Immature natural killer cell (primary cell): ENCODE results near the gene C2orf66. TPM values are rescaled to one million over a fixed set of nuclear protein-coding genes. Genes with fewer than 3 reads are reported as not detected.

Experiments
- DNase-seq, 3 donors: peaks; one replicate each; pipeline ENCODE4 v3.0.0; 2022; ENCODE audit warnings: mixed read lengths in 1 of 3
- H3K27ac Mint-ChIP-seq, 6 donors: one replicate each; pipeline ENCODE4 v1.8.0; 2020; ENCODE audit warnings: mixed read lengths in 6 of 6, mild to moderate bottlenecking in 5 of 6, inconsistent platforms in 4 of 6, moderate library complexity in 3 of 6
- H3K27me3 Mint-ChIP-seq, 3 donors: one replicate each; pipeline ENCODE4 v1.8.0; 2020 to 2021; ENCODE audit warnings: low read depth in 3 of 3, mild to moderate bottlenecking in 3 of 3, mixed read lengths in 3 of 3, moderate library complexity in 3 of 3, inconsistent platforms in 1 of 3
- H3K36me3 Mint-ChIP-seq, 3 donors: one replicate each; pipeline ENCODE4 v1.8.0; 2020; ENCODE audit warnings: mixed read lengths in 3 of 3, inconsistent platforms in 2 of 3, mild to moderate bottlenecking in 2 of 3
- H3K4me1 Mint-ChIP-seq, 2 donors: one replicate each; pipeline ENCODE4 v1.8.0; 2020; ENCODE audit warnings: inconsistent platforms in 2 of 2, mild to moderate bottlenecking in 2 of 2, mixed read lengths in 2 of 2, moderate library complexity in 1 of 2
- H3K4me3 Mint-ChIP-seq, 5 donors: one replicate each; pipeline ENCODE4 v1.8.0; 2020; ENCODE audit warnings: mild to moderate bottlenecking in 5 of 5, mixed read lengths in 5 of 5, inconsistent platforms in 3 of 5, moderate library complexity in 3 of 5
- H3K9me3 Mint-ChIP-seq, 6 donors: one replicate each; pipeline ENCODE4 v1.8.0; 2020; ENCODE audit warnings: mild to moderate bottlenecking in 6 of 6, mixed read lengths in 6 of 6, inconsistent platforms in 4 of 6, moderate library complexity in 3 of 6
- polyA plus RNA-seq, 3 donors: library from polyadenylated mRNA; unstranded; fragments of 300-500 nt; fragmentation: Illumina TruSeq; gene quantifications; one replicate each; pipeline ENCODE4 v1.2.3, GENCODE V29; 2021

Gene C2orf66
- polyA plus RNA-seq = under 1 TPM in 1 of 3 donors, not detected in 2; 0.16 TPM

DNA sequence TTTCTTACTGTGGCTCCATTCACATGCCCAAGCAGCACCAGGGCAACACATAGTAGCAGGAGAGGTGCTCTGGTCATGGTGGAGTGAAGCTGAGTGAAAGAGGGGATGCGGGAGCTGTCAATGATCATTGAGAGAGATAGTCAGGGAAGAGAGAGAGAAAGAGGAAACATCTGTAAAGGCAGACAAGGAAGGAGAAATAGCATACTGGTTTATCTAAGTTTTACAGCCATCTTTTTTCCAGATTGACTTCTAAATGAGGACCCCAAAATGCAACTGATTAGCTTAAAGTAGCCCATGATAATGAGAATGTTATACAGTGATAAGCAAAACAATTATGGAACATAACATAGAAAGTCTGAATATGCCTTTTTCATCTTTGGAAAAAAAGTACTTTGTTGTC is at the start of gene C2orf66:
Gene C2orf66, minus strand, starts transcription at position 96 of the 400 bp plus-strand sequence. Its CDS starts 19 bp downstream, at position 77.
- Mint-ChIP-seq H3K9me3 (no peaks in the 10 kb centered on the region), H3K27ac (no peak within 1 kb of the TSS), H3K4me1 (no peaks in the 10 kb centered on the region), H3K27me3 (peaks cover 6 to 23% (median 20%) of the 10 kb centered on the region in 3 donors), H3K36me3 (no peaks in the 10 kb centered on the region), H3K4me3 (no peak within 1 kb of the TSS)
- DNase-seq = no peak

DNA sequence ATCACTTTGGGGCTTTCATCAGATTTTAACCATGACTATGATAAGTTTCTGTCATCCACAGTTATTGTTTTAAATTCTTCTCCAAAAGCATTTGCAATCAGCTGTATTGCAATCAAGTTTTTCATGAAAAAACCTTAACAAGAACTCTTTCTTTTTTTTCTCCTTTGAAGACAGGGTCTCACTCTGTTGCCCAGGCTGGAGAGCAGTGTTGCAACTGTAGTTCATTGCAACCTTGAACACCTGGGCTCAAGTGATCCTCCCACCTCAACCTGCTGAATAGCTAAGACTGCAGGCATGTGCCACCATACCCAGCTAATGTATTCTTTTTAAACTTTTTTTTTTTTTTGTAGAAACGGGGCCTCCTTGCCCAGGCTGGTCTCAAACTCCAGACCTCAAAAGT is 45.5 kb upstream of the C2orf66 start:
- peaks cover 7 to 14% (median 12%) of the 10 kb centered on the region in 6 donors for H3K9me3 Mint-ChIP-seq
- no peak overlapping the region for H3K4me3 Mint-ChIP-seq
- no peak for DNase-seq
- no peaks in the 10 kb centered on the region for H3K4me1 Mint-ChIP-seq
- H3K27ac Mint-ChIP-seq = no peak overlapping the region
- peaks cover 0 to 2% (median 2%) of the 10 kb centered on the region in 3 donors for H3K27me3 Mint-ChIP-seq
- H3K36me3 Mint-ChIP-seq = peaks cover 11 to 15% (median 11%) of the 10 kb centered on the region in 3 donors

DNA sequence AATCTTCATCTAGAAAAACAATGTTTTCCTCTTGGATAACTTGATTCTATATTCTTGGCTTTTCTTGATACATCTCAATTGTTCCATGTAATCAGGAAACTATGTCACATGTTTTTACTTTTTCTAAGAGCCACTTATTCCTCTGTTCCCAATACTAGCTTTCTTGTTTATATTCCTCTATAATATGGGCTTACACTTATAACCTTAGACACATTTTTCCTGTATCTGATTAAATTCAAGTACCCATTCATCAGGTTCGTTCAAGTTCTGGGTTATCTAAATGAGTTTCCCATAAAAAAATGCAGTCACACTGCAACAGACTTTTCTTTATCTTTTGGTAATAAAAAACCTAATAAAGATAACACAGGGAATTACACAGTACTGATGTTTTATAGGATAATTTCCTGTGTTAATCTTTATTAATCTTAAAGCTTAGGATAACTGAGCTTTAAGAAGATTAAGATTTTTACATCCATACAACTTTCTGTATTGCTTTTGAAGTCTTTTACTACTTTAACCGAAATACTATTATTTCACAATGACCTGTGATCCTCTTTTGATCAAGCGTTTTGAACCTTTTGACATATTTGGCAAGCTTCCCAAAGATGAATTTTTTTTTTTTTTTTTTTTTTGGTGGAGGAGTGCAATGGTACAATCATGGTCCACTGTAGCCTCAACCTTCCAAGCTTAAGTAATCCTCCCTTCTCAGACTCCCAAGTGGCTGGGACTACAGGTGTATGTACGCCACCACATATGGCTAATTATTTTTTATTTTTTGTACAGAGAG is 44.3 kb upstream of the C2orf66 start:
- Mint-ChIP-seq H3K27ac (no peak overlapping the region), H3K4me3 (no peak overlapping the region), H3K36me3 (peaks cover 3 to 7% (median 3%) of the 10 kb centered on the region in 3 donors), H3K27me3 (peaks cover 0 to 2% (median 0%) of the 10 kb centered on the region in 3 donors), H3K4me1 (no peaks in the 10 kb centered on the region), H3K9me3 (peaks cover 2 to 4% (median 3%) of the 10 kb centered on the region in 6 donors)
- no peak for DNase-seq

DNA sequence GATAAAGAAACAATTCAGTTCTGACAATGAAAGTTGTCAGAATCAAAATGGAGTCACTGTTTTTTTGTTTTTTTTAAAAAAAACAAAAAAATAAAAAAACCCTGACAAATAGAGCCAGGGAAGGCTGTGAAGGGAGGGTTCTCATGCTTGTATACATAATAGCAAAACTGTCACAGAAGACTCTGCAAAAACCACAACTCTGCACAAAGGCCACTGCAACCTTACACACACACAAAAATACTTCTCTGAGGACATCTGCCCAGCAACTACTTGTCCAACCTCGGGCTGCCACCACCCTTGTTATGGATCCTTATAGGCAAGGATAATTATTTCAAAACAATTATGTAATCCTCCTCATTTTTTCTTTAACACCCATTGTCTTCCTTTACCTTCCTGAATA is 41.9 kb upstream of the C2orf66 start:
- Mint-ChIP-seq H3K9me3 (no peaks in the 10 kb centered on the region), H3K4me3 (no peak overlapping the region), H3K4me1 (peaks cover 0 to 7% of the 10 kb centered on the region in 2 donors), H3K27ac (no peak overlapping the region), H3K27me3 (peaks cover 0 to 2% (median 0%) of the 10 kb centered on the region in 3 donors), H3K36me3 (no peaks in the 10 kb centered on the region)
- no peak for DNase-seq

DNA sequence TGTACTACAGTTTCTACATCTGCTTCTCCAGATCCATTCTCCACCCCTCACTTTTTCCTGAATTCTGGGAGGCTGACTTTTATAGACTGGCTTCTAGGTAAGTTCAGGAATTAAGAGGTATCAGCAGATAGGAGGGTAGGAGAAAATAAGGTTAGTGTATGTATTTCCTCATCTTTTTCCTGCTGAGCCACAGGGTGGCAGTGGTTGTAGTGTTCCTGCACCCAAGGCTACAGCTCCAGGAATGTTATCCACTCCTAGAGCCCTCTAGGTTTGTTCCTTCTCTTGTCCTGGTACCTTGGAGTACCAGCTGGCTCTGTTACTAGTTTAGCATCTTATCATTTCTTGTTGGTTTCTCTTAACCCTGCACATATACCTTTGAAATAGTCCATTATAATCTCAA is 40.7 kb upstream of the C2orf66 start:
- Mint-ChIP-seq H3K9me3 (no peaks in the 10 kb centered on the region), H3K4me3 (no peak overlapping the region), H3K36me3 (no peaks in the 10 kb centered on the region), H3K4me1 (peaks cover 6 to 19% of the 10 kb centered on the region in 2 donors), H3K27me3 (peaks cover 0 to 2% (median 0%) of the 10 kb centered on the region in 3 donors), H3K27ac (no peak overlapping the region)
- DNase-seq = no peak

DNA sequence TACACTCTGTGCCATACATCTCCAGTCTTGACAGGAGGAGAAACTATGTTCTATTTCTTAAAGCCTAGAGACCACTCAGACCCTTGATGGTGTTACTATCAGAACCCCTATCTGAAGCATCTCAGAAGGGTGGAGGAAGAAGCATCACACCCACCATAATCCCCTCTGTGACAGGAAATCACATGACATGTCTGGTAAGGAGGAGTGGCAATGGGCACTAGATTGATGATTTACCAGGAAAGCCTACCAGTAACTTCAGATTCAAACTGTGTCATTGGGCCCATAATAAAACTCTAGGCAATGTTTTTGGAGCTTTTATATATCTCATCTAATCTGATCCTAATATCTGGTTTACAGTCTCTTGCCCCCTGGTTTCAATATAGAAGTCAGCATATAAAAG is 37.1 kb upstream of the C2orf66 start:
- H3K36me3 Mint-ChIP-seq = no peaks in the 10 kb centered on the region
- no peak overlapping the region for H3K27ac Mint-ChIP-seq
- H3K27me3 Mint-ChIP-seq = peaks cover 0 to 2% (median 0%) of the 10 kb centered on the region in 3 donors
- H3K4me3 Mint-ChIP-seq = no peak overlapping the region
- H3K4me1 Mint-ChIP-seq = peaks cover 6 to 19% of the 10 kb centered on the region in 2 donors
- no peak for DNase-seq
- H3K9me3 Mint-ChIP-seq = no peaks in the 10 kb centered on the region

DNA sequence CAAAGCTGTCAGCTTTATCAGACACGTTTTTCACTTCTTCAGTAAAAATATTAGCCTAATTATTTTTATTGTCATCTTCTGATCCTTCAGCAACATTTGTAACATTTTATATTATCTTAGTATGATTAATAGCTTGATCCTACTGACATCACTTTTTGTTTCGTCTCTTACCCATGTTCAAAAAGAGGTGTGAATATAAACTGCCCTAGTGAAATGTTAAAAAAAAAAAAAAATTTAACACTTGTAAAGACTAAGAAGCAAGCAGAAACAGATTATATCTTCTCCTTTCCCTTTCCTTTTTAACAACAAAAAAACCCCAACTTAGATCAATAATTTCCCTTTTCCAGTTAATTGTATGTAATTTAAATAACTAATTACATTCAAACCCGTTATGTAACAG is 36.2 kb upstream of the C2orf66 start:
- Mint-ChIP-seq H3K36me3 (peaks cover 0 to 4% (median 3%) of the 10 kb centered on the region in 3 donors), H3K27ac (peak overlapping the region in 2 of 6 donors; percentile 32 to 37), H3K4me1 (peaks cover 6 to 19% of the 10 kb centered on the region in 2 donors), H3K9me3 (no peaks in the 10 kb centered on the region), H3K4me3 (peak overlapping the region in 2 of 5 donors; percentile 8 to 29), H3K27me3 (peaks cover 0 to under 1% (median 0%) of the 10 kb centered on the region in 3 donors)
- peak in 1 of 3 donors; percentile 2 for DNase-seq

DNA sequence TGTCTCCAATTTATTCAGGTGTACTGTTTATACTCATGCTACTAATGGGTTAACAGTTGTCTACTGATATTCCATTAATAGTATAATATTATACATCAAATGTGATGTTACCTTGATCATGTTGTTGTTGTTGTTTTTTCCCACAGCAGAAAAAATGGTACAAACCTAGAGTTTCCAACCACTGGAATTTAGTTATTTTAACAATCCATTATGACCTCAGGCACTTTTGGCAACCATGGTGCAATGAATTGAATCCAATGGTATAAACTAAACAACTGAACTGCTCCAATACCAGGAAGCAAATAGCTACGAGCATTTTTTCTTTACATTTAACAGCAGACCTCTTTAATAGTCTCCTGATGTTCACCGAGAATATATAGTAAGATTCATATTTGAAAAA is 31.0 kb upstream of the C2orf66 start:
- H3K4me3 Mint-ChIP-seq = no peak overlapping the region
- no peaks in the 10 kb centered on the region for H3K27me3 Mint-ChIP-seq
- H3K9me3 Mint-ChIP-seq = no peaks in the 10 kb centered on the region
- no peak for DNase-seq
- no peak overlapping the region for H3K27ac Mint-ChIP-seq
- peaks cover under 1 to 2% of the 10 kb centered on the region in 2 donors for H3K4me1 Mint-ChIP-seq
- peaks cover 3 to 7% (median 4%) of the 10 kb centered on the region in 3 donors for H3K36me3 Mint-ChIP-seq

DNA sequence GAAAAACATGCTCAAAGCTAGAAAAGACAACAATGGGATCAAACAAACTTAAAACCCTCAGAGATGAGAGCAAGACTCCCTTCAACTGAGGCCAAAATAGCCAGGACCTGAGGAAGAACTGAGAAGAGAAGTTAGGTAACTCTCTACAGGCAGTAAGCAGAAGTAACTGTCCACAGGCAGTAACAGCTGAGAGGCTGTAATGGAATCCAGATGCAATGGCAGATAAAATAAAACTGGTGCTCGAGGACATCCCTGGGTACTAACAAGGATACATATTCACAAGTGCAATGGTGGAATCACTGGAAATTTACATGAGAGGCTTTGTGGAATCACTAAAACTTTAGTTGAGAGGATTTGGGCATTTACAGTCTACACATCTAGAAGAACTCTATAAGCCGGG is 30.4 kb upstream of the C2orf66 start:
- Mint-ChIP-seq H3K27ac (no peak overlapping the region), H3K36me3 (peaks cover 3 to 7% (median 4%) of the 10 kb centered on the region in 3 donors), H3K27me3 (no peaks in the 10 kb centered on the region), H3K9me3 (no peaks in the 10 kb centered on the region), H3K4me3 (no peak overlapping the region), H3K4me1 (no peaks in the 10 kb centered on the region)
- no peak for DNase-seq

DNA sequence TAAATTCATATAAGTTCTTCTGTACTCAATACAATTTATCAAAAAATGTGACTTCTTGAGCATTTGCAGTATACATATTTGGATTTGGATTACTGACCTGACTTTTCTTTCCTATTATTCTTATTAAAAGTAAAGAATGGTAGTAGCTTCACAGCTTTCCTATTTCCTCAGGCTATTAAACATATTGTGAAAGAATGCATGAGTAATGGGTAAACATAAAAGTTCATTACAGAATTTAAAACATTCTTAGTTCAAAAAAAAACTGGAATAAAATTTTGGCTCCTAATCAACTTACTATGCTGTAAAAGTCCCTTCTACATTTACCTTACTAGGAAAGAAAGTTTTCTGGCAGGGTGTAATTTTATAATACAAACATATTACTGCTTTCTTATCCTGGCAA is 27.3 kb upstream of the C2orf66 start:
- Mint-ChIP-seq H3K36me3 (peaks cover 3 to 7% (median 4%) of the 10 kb centered on the region in 3 donors), H3K27ac (no peak overlapping the region), H3K4me3 (no peak overlapping the region), H3K9me3 (peaks cover 0 to 1% (median 0%) of the 10 kb centered on the region in 6 donors), H3K27me3 (no peaks in the 10 kb centered on the region), H3K4me1 (no peaks in the 10 kb centered on the region)
- DNase-seq = no peak

DNA sequence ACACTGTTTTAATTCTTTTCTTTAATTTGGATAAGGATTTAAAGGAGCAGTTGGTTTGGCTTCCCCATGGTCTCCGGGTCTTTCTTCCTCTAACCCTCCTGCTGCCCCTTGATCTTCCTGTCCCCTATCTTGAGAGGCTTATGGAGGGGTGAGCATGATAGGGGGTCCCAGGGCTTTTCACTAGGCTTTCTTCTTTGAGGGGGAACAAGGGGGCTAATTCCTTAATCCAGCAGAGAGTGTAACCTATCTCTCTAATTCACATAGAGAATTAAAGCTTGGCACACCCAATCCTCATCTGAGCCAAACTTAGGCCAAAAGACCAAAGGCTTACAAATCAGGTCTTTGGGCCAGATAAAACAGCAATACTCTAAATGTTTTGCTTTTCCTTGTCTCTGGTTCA is 21.5 kb upstream of the C2orf66 start:
- Mint-ChIP-seq H3K27me3 (peaks cover 0 to 8% (median 0%) of the 10 kb centered on the region in 3 donors), H3K27ac (no peak overlapping the region), H3K36me3 (no peaks in the 10 kb centered on the region), H3K4me3 (no peak overlapping the region), H3K4me1 (no peaks in the 10 kb centered on the region), H3K9me3 (peaks cover 0 to 1% (median 0%) of the 10 kb centered on the region in 6 donors)
- no peak for DNase-seq

DNA sequence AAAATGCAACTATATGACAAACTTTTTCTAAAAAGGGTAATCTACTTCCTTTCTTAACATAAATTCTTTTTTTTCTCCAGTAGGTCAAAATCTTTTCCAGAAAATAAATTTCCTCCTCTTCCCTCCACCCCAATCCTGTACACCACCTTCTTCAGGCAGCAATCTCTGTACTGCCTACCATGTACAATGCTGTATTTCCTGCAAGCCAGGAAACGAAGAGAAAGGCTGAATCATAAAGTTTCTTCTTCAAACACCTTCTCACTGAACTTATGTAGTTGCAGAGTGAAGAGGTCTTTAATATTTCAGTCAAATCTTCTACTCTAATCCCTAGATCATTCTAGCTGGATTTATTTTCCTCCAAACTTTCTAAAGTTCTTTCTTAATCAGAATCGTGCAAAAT is 18.2 kb upstream of the C2orf66 start:
- Mint-ChIP-seq H3K4me1 (no peaks in the 10 kb centered on the region), H3K27ac (no peak overlapping the region), H3K4me3 (no peak overlapping the region), H3K27me3 (peaks cover 0 to 12% (median 7%) of the 10 kb centered on the region in 3 donors), H3K9me3 (peaks cover 0 to 1% (median 0%) of the 10 kb centered on the region in 6 donors), H3K36me3 (no peaks in the 10 kb centered on the region)
- no peak for DNase-seq

DNA sequence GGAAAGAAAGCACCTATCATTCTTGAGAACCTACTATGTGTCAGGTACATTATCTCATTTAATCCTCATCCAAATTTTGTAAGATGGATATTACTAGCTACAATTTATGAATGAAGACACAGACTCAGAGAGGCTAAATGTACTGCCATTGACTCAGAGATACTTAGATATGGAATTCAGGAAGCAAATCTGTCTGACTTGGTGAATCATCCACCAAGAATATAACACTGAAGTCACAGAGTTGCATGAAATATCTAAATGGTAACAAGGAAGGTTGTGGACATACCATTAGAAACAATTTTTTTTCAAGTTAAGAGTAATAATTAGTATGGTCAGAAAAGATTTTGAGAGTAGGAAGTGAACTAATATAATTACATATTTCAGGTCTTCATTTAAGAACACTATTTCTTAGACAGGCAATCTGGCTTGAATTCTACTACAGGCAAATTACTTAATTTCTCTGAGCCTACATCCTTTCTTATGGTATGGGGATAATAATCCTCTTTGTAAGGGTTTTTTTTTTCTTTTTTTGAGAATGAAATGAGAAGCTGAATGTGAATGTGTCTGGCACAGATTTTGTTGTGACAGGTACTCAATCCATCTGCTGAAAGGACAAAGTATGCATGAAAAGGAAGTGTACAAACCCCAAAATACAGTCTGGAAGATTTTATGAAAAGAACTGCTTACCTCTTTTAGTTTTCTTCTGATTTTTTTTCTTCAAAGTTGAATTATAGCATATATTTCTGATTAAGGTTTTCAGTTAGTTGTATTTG is 14.8 kb upstream of the C2orf66 start:
- Mint-ChIP-seq H3K4me1 (no peaks in the 10 kb centered on the region), H3K9me3 (peaks cover 0 to 10% (median 4%) of the 10 kb centered on the region in 6 donors), H3K36me3 (peaks cover 2 to 5% (median 5%) of the 10 kb centered on the region in 3 donors), H3K27me3 (peaks cover 3 to 20% (median 9%) of the 10 kb centered on the region in 3 donors), H3K4me3 (no peak overlapping the region), H3K27ac (no peak overlapping the region)
- no peak for DNase-seq

DNA sequence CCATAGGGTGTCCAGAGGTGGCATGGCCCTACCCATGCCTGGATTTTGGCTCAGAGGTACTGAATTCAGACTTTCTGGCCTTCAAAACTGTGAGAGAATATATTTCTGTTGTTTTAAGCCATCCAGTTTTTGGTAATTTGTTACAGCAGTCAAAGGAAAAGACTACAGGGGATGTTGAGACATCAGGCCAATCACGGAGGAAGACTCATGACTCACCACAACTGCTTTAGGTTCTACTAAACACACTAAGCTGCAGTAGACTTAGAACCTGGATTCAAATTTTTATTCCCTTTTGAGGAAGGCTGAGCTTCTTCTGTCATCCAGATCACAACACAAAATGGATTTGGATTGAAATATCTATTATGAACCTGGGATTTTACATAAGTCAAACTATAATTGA is 12.0 kb upstream of the C2orf66 start:
- no peak overlapping the region for H3K4me3 Mint-ChIP-seq

More for the DNA sequence above, 12.0 kb upstream of the C2orf66 start:
- H3K4me1 Mint-ChIP-seq = no peaks in the 10 kb centered on the region
- H3K27ac Mint-ChIP-seq = no peak overlapping the region
- peaks cover 5 to 8% (median 5%) of the 10 kb centered on the region in 3 donors for H3K36me3 Mint-ChIP-seq
- H3K27me3 Mint-ChIP-seq = peaks cover 3 to 23% (median 3%) of the 10 kb centered on the region in 3 donors
- no peak for DNase-seq
- H3K9me3 Mint-ChIP-seq = peaks cover 3 to 27% (median 12%) of the 10 kb centered on the region in 6 donors
